COLO668 (cell line): ENCODE measurements around the gene CFAP74.

ENCODE experiments used
- DNase-seq: peaks from one replicate; lab custom pipeline; 2025; ENCODE audit not compliant: unreplicated experiment; lab: John Stamatoyannopoulos, UW

The CFAP74 gene

DNA sequence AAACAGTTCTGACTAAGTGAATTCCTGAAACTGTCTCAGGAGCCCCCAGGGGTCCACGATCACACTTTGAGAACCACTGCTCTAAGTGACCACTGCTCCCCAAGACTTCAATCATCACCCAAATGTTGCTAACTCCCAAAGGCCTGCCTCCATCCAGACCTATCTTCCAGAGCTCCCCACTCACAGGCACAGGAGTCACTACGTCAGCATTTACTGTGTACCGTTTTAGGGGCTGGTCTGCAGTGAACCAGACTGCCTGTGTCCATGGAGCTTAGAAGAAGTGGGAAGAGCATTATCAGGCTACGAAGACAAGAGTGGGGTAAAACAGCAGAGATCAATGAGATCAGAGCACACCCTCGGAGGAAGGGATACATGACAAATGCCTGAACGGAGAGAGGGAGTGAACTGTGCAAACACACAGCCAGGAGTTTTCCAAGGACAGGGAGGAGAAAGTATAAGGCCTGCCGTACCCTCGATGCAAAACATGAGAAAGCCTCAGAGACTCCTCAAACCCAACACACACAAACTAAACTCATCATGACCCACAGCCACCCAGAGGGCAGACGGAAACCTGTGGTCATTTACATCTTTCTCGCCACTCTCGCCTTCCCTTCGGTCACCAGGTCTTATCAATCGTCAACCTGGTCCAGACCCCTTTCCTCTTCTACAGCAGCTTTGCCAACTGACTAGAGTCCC lies 122.8 kb downstream of the CFAP74 start:
- DNase-seq = no peak

DNA sequence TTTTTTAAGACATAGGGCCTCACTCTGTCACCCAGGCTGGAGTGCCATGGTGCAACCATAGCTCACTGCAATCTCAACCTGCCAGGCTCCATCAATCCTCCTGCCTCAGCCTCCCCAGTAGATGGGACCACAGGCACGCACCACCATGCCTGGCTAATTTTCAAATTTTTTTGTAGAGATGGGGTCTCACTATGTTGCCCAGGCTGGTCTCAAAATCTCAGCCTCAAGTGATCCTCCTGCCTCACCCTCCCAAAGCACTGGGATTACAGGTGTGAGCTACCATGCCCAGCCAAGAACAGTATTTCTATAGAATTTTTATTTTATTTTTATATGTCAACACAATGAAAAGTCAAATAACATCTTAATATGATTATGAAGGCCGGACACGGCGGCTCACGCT lies 123.6 kb downstream of the CFAP74 start:
- DNase-seq = no peak

DNA sequence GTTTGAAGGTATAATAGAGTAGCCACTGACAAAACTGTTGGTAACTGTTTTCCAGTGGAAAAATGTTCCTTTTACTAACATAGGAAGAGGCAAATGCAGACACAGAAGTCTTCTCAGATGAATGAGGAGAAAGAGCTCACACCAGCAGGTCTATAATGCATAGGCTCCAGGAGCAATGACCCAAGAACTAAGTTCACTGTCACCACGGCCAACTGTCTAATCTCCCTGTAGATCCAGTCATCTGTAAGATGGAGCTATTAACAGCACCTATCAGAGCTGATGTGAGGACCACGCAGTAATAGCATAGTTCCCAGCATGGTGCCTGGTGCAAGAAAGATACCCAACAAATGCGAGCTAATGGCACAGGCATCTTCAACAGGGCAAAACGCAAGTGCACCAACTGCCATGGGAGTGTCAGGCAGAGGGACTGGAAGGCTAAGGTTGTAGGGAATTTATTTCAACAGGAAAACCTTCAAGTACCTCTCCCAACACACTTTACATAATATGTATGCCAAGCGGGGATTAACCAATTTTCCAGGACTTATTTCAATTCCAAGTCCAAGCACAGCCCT lies 125.6 kb downstream of the CFAP74 start:
- no peak for DNase-seq

DNA sequence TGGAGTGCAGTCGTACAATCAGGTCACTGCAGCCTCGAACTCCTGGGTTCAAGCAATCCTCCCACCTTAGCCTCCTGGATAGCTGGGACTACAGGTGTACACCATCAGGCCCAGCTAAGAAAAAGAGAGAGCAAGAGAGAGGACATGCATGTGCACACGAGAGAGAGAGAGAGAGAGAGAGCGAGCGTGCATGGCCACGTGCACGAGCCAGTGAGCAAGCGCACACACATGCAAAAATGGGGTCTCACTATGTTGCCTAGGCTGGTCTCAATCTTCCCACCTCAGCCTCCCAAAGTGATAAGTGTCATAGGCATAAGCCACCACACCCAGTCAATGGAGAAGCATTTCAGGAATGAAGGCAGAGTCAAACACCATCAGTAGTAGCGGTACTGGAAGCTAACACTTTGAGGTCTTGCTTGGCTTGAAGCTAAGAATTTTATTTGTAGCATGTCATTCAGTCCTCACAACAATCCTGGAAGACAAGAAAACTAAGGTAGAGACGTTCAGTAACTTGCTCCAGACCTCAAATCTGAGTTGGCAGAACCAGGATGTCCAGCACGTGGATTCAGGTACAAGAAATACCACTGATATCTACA lies 127.2 kb downstream of the CFAP74 start:
- no peak for DNase-seq

DNA sequence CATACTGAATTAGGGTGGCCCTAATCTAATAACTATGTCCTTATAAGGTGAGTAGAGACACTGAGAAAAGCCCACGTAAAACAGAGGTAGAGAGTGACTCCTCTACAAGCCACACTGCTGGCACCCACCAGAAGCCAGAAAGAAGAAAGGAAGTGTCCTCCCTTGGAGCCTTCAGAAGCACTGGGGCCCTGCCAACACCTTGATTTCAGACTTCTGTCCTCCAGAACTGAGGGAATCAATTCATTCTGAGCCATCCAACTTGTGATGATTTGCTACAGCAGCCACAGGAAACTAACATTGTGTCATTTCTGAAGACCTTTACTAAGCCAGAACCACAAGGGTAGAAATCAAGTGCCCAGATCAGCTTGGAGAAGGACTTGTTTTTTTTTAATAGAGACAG lies 127.7 kb downstream of the CFAP74 start:
- no peak for DNase-seq

DNA sequence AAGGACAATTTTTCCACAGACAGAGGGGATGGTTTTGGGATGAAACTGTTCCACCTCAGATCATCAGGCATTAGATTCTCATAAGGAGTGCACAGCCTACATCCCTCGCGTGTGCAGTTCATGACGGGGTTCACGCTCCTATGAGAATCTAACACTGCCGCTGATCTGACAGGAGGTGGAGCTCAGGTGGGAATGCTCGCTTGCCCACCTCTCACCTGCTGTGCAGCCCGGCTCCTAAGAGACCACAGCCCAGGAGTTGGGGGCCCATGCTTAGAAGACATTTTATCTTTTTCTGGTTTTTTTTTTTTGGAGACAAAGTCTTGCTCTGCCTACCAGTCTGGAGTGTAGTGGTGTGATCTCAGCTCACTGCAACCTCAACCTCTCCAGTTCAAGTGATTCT lies 128.7 kb downstream of the CFAP74 start:
- DNase-seq = no peak

DNA sequence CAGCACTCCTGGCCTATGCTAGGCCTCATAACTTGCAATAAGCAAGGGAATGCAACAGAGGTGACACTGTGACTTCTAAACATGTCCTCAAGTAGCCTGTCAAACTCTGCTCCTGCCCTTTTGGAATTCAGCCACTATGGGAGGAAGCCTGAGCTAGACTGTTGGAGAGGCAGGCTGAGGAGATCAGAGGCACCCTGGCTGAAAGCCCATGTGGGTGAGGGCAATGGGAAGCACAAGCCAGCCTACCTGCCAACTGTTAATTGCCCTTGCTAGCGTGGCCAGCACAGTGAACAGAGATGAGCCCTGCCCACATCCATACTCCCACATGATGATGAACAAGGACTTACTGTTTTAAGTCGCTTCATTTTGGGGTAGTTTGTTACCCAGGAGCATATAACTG lies 130.4 kb downstream of the CFAP74 start:
- DNase-seq = no peak

DNA sequence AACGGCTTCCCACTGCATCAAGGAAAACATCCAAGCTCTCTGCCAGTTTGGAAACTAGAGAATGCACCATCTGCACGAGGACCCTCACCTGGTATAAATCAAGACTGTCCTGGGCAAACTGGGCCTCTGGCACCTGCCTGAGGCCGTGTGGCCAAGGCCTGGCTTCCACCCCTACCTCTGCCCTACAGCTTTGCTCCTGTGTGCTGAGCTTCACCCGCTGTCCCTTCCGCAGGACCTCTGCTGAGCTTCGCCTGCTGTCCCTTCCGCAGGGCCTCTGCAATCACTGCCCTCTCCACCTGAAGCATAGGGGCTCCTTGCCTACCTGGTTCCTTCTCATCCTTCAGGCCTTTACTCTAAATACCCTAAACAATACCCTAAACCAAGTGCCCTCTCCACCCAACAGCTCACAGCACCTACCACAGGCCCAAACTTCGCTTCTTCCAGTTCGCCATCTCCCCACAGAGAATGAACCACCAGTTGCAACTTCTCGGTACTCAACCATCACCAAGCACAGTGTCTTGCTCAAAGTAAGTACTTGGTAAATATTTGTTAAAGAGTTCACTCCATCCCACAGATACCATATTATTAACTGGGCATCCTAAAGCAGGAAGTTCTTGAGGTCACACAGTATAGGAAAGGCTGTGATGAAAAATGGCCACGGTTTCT lies 131.1 kb downstream of the CFAP74 start:
- DNase-seq = no peak
